GM12801 (cell line): ENCODE data around the gene EHD3.

Source experiments
- CTCF ChIP-seq: IDR thresholded peaks from one replicate; pipeline ENCODE4 v1.5.1; 2011; ENCODE audit warnings: control low read depth; ENCODE audit not compliant: insufficient read length; ENCODE audit errors: extremely low read depth

EHD3 gene

GRCh38 chr2:31243053-31243452, 9.1 kb downstream of the EHD3 start:
- no peak for TF ChIP-seq CTCF

- no peak for TF ChIP-seq CTCF
Measured at GRCh38 chr2:31244101-31244500, 10.1 kb downstream of the EHD3 start.

- TF ChIP-seq CTCF, result no peak
Measured at GRCh38 chr2:31246184-31246852, 12.4 kb downstream of the EHD3 start.

- TF ChIP-seq CTCF, result no peak
Measured at GRCh38 chr2:31247711-31248110, 13.8 kb downstream of the EHD3 start.

- TF ChIP-seq CTCF, result no peak
Measured at GRCh38 chr2:31248139-31248538, 14.2 kb downstream of the EHD3 start.

- no peak for TF ChIP-seq CTCF
Measured at GRCh38 chr2:31249009-31249690, 15.2 kb downstream of the EHD3 start.

- TF ChIP-seq CTCF, result no peak
Measured at GRCh38 chr2:31251018-31251417, 17.1 kb downstream of the EHD3 start.
